Gastroesophageal sphincter (tissue), 3 donors: ENCODE measurements around the gene GPC4.

Experiments
- EP300 ChIP-seq: sonication (generic); formaldehyde crosslinking; IDR thresholded peaks from one replicate; pipeline ENCODE4 v1.6.1; 2017; ENCODE audit warnings: antibody characterized with exemption, mild to moderate bottlenecking
- POLR2A ChIP-seq, 2 donors: fragments of 450-650 bp; IDR thresholded peaks; one replicate each; pipeline ENCODE4 v1.6.1; 2017; ENCODE audit warnings: antibody characterized with exemption in 2 of 2, mild to moderate bottlenecking in 2 of 2, moderate library complexity in 1 of 2
- POLR2AphosphoS5 ChIP-seq: sonication (generic); formaldehyde crosslinking; IDR thresholded peaks from one replicate; pipeline ENCODE4 v1.6.1; 2017; ENCODE audit warnings: antibody characterized with exemption
- TF ChIP-seq, protein P1 (sequence below), 4 experiments: fragments of 200-600 bp in 2 of 4; fragments of 450-650 bp in 2 of 4; sonication (generic) in 1 of 4; IDR thresholded peaks; one replicate each; pipeline ENCODE4 v1.5.1; 2017 to 2019; ENCODE audit warnings: antibody characterized with exemption in 4 of 4, mild to moderate bottlenecking in 2 of 4, moderate library complexity in 2 of 4

GRCh38 chrX:133258481-133258880 is 156.8 kb downstream of the GPC4 start:
- TF ChIP-seq, protein P1, sequence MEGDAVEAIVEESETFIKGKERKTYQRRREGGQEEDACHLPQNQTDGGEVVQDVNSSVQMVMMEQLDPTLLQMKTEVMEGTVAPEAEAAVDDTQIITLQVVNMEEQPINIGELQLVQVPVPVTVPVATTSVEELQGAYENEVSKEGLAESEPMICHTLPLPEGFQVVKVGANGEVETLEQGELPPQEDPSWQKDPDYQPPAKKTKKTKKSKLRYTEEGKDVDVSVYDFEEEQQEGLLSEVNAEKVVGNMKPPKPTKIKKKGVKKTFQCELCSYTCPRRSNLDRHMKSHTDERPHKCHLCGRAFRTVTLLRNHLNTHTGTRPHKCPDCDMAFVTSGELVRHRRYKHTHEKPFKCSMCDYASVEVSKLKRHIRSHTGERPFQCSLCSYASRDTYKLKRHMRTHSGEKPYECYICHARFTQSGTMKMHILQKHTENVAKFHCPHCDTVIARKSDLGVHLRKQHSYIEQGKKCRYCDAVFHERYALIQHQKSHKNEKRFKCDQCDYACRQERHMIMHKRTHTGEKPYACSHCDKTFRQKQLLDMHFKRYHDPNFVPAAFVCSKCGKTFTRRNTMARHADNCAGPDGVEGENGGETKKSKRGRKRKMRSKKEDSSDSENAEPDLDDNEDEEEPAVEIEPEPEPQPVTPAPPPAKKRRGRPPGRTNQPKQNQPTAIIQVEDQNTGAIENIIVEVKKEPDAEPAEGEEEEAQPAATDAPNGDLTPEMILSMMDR (IDR thresholded peaks at IDR 0.05) = no peak
- TF ChIP-seq EP300 (no peak), POLR2A (IDR thresholded peaks at IDR 0.05) (no peak), POLR2AphosphoS5 (peak; percentile 43)
